Measurements from ENCODE around the gene RIOK2.
"Not testable (repeated sequence)": the region's sequence is repeated elsewhere in the genome, so short reads cannot be mapped to it uniquely, and the experiment has no call there.

RIOK2 gene

GRCh38 chr5:97183100-97183929 is at the start of gene RIOK2:
Gene RIOK2, minus strand, starts transcription at chr5:97183247. Its CDS starts 56 bp downstream, at chr5:97183191.
- peak; percentile 90 for DNase-seq (ENCODE audit: low read depth)

- DNase-seq (ENCODE audit: low read depth) = peak; percentile 72
Observed at GRCh38 chr5:97231025-97231636, 48.1 kb upstream of the RIOK2 start.

GRCh38 chr5:97229688-97230285 is 46.7 kb upstream of the RIOK2 start:
- DNase-seq (ENCODE audit: low read depth) = no peak

GRCh38 chr5:97229196-97229595 is 46.1 kb upstream of the RIOK2 start:
- no peak for DNase-seq (ENCODE audit: low read depth)

- no peak for DNase-seq (ENCODE audit: low read depth)
Observed at GRCh38 chr5:97225222-97225621, 42.2 kb upstream of the RIOK2 start.

- DNase-seq (ENCODE audit: low read depth) = no peak
Observed at GRCh38 chr5:97224112-97224750, 41.2 kb upstream of the RIOK2 start.

- DNase-seq (ENCODE audit: low read depth) = no peak
Observed at GRCh38 chr5:97223596-97223995, 40.5 kb upstream of the RIOK2 start.

- DNase-seq (ENCODE audit: low read depth) = no peak
Observed at GRCh38 chr5:97209343-97209742, 26.3 kb upstream of the RIOK2 start.

GRCh38 chr5:97208714-97209113 is 25.7 kb upstream of the RIOK2 start:
- no peak for DNase-seq (ENCODE audit: low read depth)

GRCh38 chr5:97208184-97208713 is 25.2 kb upstream of the RIOK2 start:
- no peak for DNase-seq (ENCODE audit: low read depth)

GRCh38 chr5:97194366-97194765 is 11.3 kb upstream of the RIOK2 start:
- DNase-seq (ENCODE audit: low read depth) = no peak

GRCh38 chr5:97193355-97193688 is 10.3 kb upstream of the RIOK2 start:
- DNase-seq (ENCODE audit: low read depth) = no peak

- DNase-seq (ENCODE audit: low read depth) = no peak
Observed at GRCh38 chr5:97192580-97193354, 9.7 kb upstream of the RIOK2 start.

GRCh38 chr5:97191893-97192292 is 8.8 kb upstream of the RIOK2 start:
- no peak for DNase-seq (ENCODE audit: low read depth)

GRCh38 chr5:97189523-97189922 is 6.5 kb upstream of the RIOK2 start:
- DNase-seq (ENCODE audit: low read depth) = not testable (repeated sequence)

- no peak for DNase-seq (ENCODE audit: low read depth)
Observed at GRCh38 chr5:97183930-97184213, 825 bp upstream of the RIOK2 start.

- no peak for DNase-seq (ENCODE audit: low read depth)
Observed at GRCh38 chr5:97182571-97183099, 412 bp downstream of the RIOK2 start.

GRCh38 chr5:97181856-97182545 is 1.0 kb downstream of the RIOK2 start:
- no peak for DNase-seq (ENCODE audit: low read depth)

GRCh38 chr5:97179457-97179856 is 3.6 kb downstream of the RIOK2 start:
- not testable (repeated sequence) for DNase-seq (ENCODE audit: low read depth)

- DNase-seq (ENCODE audit: low read depth) = no peak
Observed at GRCh38 chr5:97172227-97172626, 10.8 kb downstream of the RIOK2 start.

GRCh38 chr5:97171703-97172102 is 11.3 kb downstream of the RIOK2 start:
- DNase-seq (ENCODE audit: low read depth) = no peak

Measured in stromal cell of bone marrow (primary cell).